Body of pancreas (tissue), 4 donors: ENCODE measurements around the gene TMEM131L. TPM values are rescaled to one million over a fixed set of nuclear protein-coding genes. Genes with fewer than 3 reads are reported as not detected.

Experiments
- ATAC-seq: fragments of 150-250 bp; one replicate; pipeline ENCODE4 v1.9.1; 2016
- DNase-seq, 4 donors: peaks; one replicate each; pipeline ENCODE4 v3.0.0-alpha.2; 2019
- H3K27ac ChIP-seq, 4 donors: fragments of 200-600 bp; sonication (generic); 1 replicate in 3 of 4; 2 replicates in 1 of 4; pipeline versions ENCODE4 v1.5.1 to v1.6.1; 2016 to 2019; ENCODE audit warnings: mild to moderate bottlenecking in 1 of 4, mixed read lengths in 1 of 4, moderate library complexity in 1 of 4
- H3K27me3 ChIP-seq, 2 donors: fragments of 200-600 bp; sonication (generic); one replicate each; pipeline ENCODE4 v1.6.0; 2016; ENCODE audit warnings: mild to moderate bottlenecking in 1 of 2
- H3K36me3 ChIP-seq, 2 donors: fragments of 200-600 bp; sonication (generic); replicated peaks in 1 of 2; 2 replicates each; pipeline ENCODE4 v1.5.1; 2016; ENCODE audit warnings: low read depth in 2 of 2; ENCODE audit not compliant: insufficient read depth in 1 of 2
- H3K4me1 ChIP-seq: fragments of 200-600 bp; sonication (generic); one replicate; pipeline ENCODE4 v1.6.0; 2016
- H3K4me3 ChIP-seq, 2 donors: fragments of 200-600 bp; sonication (generic); 1 replicate in 1 of 2; 2 replicates in 1 of 2; pipeline ENCODE4 v1.5.1; 2016 to 2019
- H3K9me3 ChIP-seq, 3 donors: fragments of 200-600 bp; sonication (generic); 1 replicate in 2 of 3; 2 replicates in 1 of 3; pipeline ENCODE4 v1.5.1; 2016
- POLR2A ChIP-seq, 3 donors: fragments of 450-650 bp; IDR thresholded peaks; one replicate each; pipeline ENCODE4 v1.6.1; 2016; ENCODE audit warnings: antibody characterized with exemption in 3 of 3, mild to moderate bottlenecking in 2 of 3
- WGBS, 2 donors: methylation state at CpG; one replicate each; pipeline ENCODE4 v1.1.5; 2017; 5-methylcytosine and 5-hydroxymethylcytosine counted together
- intact Hi-C: fragments of 100-400 bp; cut with DNase I; formaldehyde crosslinking; loops from one replicate; pipeline ENCODE4 v1.15.1; 2023
- total RNA-seq, 2 donors: library from RNA; depleted of rRNA; stranded (reverse); fragments of >200 nt; gene quantifications; one replicate each; pipeline ENCODE4 v1.1.0, GENCODE V29; 2016
- TF ChIP-seq, protein P1 (sequence below), 7 experiments: fragments of 450-650 bp in 4 of 7; fragments of 200-600 bp in 3 of 7; sonication (generic) in 3 of 7; IDR thresholded peaks; one replicate each; pipeline ENCODE4 v1.5.1; 2016 to 2019; ENCODE audit warnings: antibody characterized with exemption in 7 of 7

The TMEM131L gene
- total RNA-seq, 2 donors from 2014 or later, result 47.1 to 63.6 TPM

DNA sequence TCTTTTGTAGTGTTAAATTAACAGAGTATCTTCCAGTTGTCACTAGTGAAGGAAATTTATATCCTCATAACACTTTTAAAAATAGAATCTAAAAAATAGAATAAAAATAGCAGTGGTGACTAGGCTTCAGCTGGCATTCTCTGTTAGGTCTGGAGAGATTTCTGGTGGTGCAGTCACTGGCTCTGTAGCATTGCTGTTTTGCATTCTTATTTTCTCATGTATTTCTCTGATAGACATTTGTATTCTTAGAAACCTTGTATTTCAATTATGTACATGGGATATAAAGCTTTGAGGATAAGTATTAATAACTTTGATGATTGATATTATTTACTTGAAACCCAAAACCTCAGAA, 87.6 kb downstream of the TMEM131L start:
- Histone ChIP-seq H3K9me3 (peaks cover 0 to 6% (median 0%) of the 10 kb centered on the region in 3 donors), H3K4me3 (no peak overlapping the region), H3K36me3 (no peaks in the 10 kb centered on the region), H3K27me3 (no peaks in the 10 kb centered on the region), H3K27ac (no peak overlapping the region), H3K4me1 (peaks cover 36% of the 10 kb centered on the region)
- intact Hi-C loops, result no loop called here
- no peak for TF ChIP-seq POLR2A (IDR thresholded peaks at IDR 0.05)
- TF ChIP-seq, protein P1, sequence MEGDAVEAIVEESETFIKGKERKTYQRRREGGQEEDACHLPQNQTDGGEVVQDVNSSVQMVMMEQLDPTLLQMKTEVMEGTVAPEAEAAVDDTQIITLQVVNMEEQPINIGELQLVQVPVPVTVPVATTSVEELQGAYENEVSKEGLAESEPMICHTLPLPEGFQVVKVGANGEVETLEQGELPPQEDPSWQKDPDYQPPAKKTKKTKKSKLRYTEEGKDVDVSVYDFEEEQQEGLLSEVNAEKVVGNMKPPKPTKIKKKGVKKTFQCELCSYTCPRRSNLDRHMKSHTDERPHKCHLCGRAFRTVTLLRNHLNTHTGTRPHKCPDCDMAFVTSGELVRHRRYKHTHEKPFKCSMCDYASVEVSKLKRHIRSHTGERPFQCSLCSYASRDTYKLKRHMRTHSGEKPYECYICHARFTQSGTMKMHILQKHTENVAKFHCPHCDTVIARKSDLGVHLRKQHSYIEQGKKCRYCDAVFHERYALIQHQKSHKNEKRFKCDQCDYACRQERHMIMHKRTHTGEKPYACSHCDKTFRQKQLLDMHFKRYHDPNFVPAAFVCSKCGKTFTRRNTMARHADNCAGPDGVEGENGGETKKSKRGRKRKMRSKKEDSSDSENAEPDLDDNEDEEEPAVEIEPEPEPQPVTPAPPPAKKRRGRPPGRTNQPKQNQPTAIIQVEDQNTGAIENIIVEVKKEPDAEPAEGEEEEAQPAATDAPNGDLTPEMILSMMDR (IDR thresholded peaks at IDR 0.05), result no peak
- no peak for ATAC-seq
- no peak for DNase-seq

- no peak for TF ChIP-seq POLR2A (IDR thresholded peaks at IDR 0.05)
- TF ChIP-seq, protein P1 (IDR thresholded peaks at IDR 0.05), result no peak
- H3K9me3 ChIP-seq, result peaks cover 0 to 6% (median 0%) of the 10 kb centered on the region in 3 donors
Observed at GRCh38 chr4:153555730-153556434, 89.7 kb downstream of the TMEM131L start.

DNA sequence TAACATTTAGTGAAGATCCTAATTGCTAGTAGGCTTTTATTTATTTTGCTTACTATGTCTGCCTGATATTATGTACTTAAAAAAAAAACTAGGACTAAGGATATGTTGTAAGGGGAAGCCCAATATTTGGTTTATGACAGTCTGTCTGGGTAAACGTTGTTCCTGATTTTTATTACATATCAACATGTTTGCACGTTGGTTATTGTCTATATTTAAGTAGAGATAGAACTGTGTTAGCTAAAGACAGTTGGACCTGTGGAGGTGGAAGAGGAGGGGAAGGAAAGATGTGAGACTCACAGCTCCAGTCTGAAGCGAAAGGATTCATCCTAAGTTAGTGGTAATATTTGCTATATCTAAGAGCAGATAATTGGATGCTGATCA, 90.3 kb downstream of the TMEM131L start:
- Histone ChIP-seq H3K9me3 (peaks cover 0 to 6% (median 0%) of the 10 kb centered on the region in 3 donors), H3K27ac (peak overlapping the region in 1 of 4 donors; percentile 38), H3K27me3 (no peaks in the 10 kb centered on the region), H3K4me1 (peaks cover 30% of the 10 kb centered on the region), H3K36me3 (no peaks in the 10 kb centered on the region), H3K4me3 (no peak overlapping the region)
- 44 to 47% methylated on average over 3 of the region's 3 CpGs for WGBS, 2 donors
- TF ChIP-seq, protein P1 (IDR thresholded peaks at IDR 0.05), result no peak
- TF ChIP-seq POLR2A (IDR thresholded peaks at IDR 0.05), result no peak
- intact Hi-C loops, result no loop called here
- DNase-seq, result no peak
- no peak for ATAC-seq

More at GRCh38 chr4:153555730-153556434, 89.7 kb downstream of the TMEM131L start:
- peak overlapping the region in 1 of 4 donors; percentile 38 for H3K27ac ChIP-seq
- DNase-seq (peak; percentile 60 to 77 (median 62)), ATAC-seq (peak; percentile 27)
- no peak overlapping the region for H3K4me3 ChIP-seq
- H3K27me3 ChIP-seq, result no peaks in the 10 kb centered on the region
- peaks cover 30% of the 10 kb centered on the region for H3K4me1 ChIP-seq
- WGBS, 2 donors, result 26 to 29% methylated on average over 5 of the region's 5 CpGs
- H3K36me3 ChIP-seq, result no peaks in the 10 kb centered on the region
- intact Hi-C loops, result no loop called here

- Histone ChIP-seq H3K4me1 (peaks cover 32% of the 10 kb centered on the region), H3K4me3 (no peak overlapping the region), H3K9me3 (peaks cover 0 to 6% (median 0%) of the 10 kb centered on the region in 3 donors), H3K27ac (no peak overlapping the region), H3K36me3 (no peaks in the 10 kb centered on the region), H3K27me3 (no peaks in the 10 kb centered on the region)
- DNase-seq (no peak), ATAC-seq (no peak)
- intact Hi-C loops, result no loop called here
- TF ChIP-seq, protein P1 (IDR thresholded peaks at IDR 0.05), result no peak
- no peak for TF ChIP-seq POLR2A (IDR thresholded peaks at IDR 0.05)
- WGBS, 2 donors, result 89 to 94% methylated on average over 1 of the region's 1 CpG
Observed at GRCh38 chr4:153560908-153561307, 94.7 kb downstream of the TMEM131L start.
